HepG2 (cell line): ENCODE data around the gene GPN2. TPM values are rescaled to one million over a fixed set of nuclear protein-coding genes. Genes with fewer than 3 reads are reported as not detected.
A peak's percentile ranks its signal among the peaks of the same experiment; 100 is the strongest.

Experiments
- BHLHE40 ChIP-seq: IDR thresholded peaks from 2 replicates; pipeline ENCODE4 v1.6.1; 2011; ENCODE audit warnings: low read length, improper control_type of control experiment
- CAMTA2 ChIP-seq: sonication (generic); formaldehyde crosslinking; IDR thresholded peaks from 2 replicates; pipeline ENCODE4 v1.4.0; 2020; ENCODE audit warnings: mild to moderate bottlenecking, missing genetic modification reagents, borderline replicate concordance
- CHD2 ChIP-seq: IDR thresholded peaks from 2 replicates; pipeline ENCODE4 v1.6.1; 2011; ENCODE audit warnings: low read depth, low read length, improper control_type of control experiment
- GTF3A ChIP-seq: sonication (generic); formaldehyde crosslinking; conservative IDR thresholded peaks from 2 replicates; pipeline ENCODE4 v1.4.0; 2020; ENCODE audit warnings: mild to moderate bottlenecking, missing genetic modification reagents
- ISX ChIP-seq: sonication (generic); formaldehyde crosslinking; conservative IDR thresholded peaks from 2 replicates; pipeline ENCODE4 v1.5.0; 2020; ENCODE audit warnings: missing genetic modification reagents
- KLF9 ChIP-seq: IDR thresholded peaks from 2 replicates; pipeline ENCODE4 v1.6.1; 2016; ENCODE audit warnings: low read depth
- MAFF ChIP-seq: IDR thresholded peaks from 2 replicates; pipeline ENCODE4 v1.6.1; 2011; ENCODE audit warnings: low read depth, low read length, improper control_type of control experiment
- MAZ ChIP-seq, 2 experiments: sonication (generic) in 1 of 2; formaldehyde crosslinking in 1 of 2; IDR thresholded peaks; 2 replicates each; pipeline versions ENCODE4 v1.5.0 to v1.6.1; 2012 to 2020; ENCODE audit warnings: low read depth in 2 of 2, mild to moderate bottlenecking in 2 of 2, borderline replicate concordance in 1 of 2, improper control_type of control experiment in 1 of 2, low read length in 1 of 2, missing genetic modification reagents in 1 of 2, moderate library complexity in 1 of 2
- MIXL1 ChIP-seq: IDR thresholded peaks from 2 replicates; pipeline ENCODE4 v1.6.1; 2016
- NCOA5 ChIP-seq: sonication (generic); formaldehyde crosslinking; IDR thresholded peaks from 2 replicates; pipeline ENCODE4 v1.4.0; 2020; ENCODE audit warnings: missing genetic modification reagents
- PHF5A ChIP-seq: IDR thresholded peaks from one replicate; pipeline ENCODE4 v1.6.1; 2018; ENCODE audit warnings: low read depth, missing genetic modification reagents; ENCODE audit not compliant: unreplicated experiment
- SYNCRIP ChIP-seq: fragments of 200-400 bp; formaldehyde crosslinking; IDR thresholded peaks from 2 replicates; pipeline ENCODE4 v1.6.1; 2018; ENCODE audit warnings: mild to moderate bottlenecking, low read depth, low read length; ENCODE audit not compliant: insufficient read depth
- ZEB1 ChIP-seq: IDR thresholded peaks from 2 replicates; pipeline ENCODE4 v1.6.1; 2012; ENCODE audit warnings: mild to moderate bottlenecking, low read depth, inconsistent platforms; ENCODE audit not compliant: insufficient replicate concordance
- ZNF138 ChIP-seq: sonication (generic); formaldehyde crosslinking; IDR thresholded peaks from 2 replicates; pipeline ENCODE4 v1.5.0; 2020; ENCODE audit warnings: mild to moderate bottlenecking, low read depth, missing genetic modification reagents
- ZNF253 ChIP-seq: sonication (generic); formaldehyde crosslinking; IDR thresholded peaks from 2 replicates; pipeline ENCODE4 v1.8.0; 2022; ENCODE audit warnings: mild to moderate bottlenecking, missing genetic modification reagents, borderline replicate concordance
- ZNF256 ChIP-seq: sonication (generic); formaldehyde crosslinking; conservative IDR thresholded peaks from 2 replicates; pipeline ENCODE4 v1.4.0; 2020; ENCODE audit warnings: missing genetic modification reagents
- polyA plus RNA-seq, 8 experiments: library from polyadenylated mRNA; depleted of rRNA in 3 of 8; stranded (reverse) in 7 of 8; unstranded in 1 of 8; fragments of >200 nt; fragmentation: Illumina TruSeq in 4 of 8; extraction: Trizol in 4 of 8; gene quantifications; 2 replicates each; pipeline versions ENCODE4 v1.2.1 to v1.2.3, GENCODE V29; 2011 to 2016; ENCODE audit warnings: low read depth in 4 of 8, missing spikeins in 1 of 8, mixed read lengths in 1 of 8; ENCODE audit not compliant: insufficient read depth in 1 of 8
- total RNA-seq, 5 experiments: library from RNA; depleted of rRNA; stranded (reverse); fragments of >200 nt; fragmentation: Illumina TruSeq; extraction: Trizol; gene quantifications; 2 replicates each; pipeline ENCODE4 v1.2.3, GENCODE V29; 2016; ENCODE audit warnings: low read depth in 1 of 5
- TF ChIP-seq, protein P1 (sequence below), 2 experiments: sonication (generic) in 1 of 2; formaldehyde crosslinking in 1 of 2; IDR thresholded peaks; 2 replicates each; pipeline versions ENCODE4 v1.5.1 to v1.6.1; 2011 to 2020; ENCODE audit warnings: borderline replicate concordance in 1 of 2, low read depth in 1 of 2, low read length in 1 of 2, mild to moderate bottlenecking in 1 of 2, missing genetic modification reagents in 1 of 2, moderate library complexity in 1 of 2
- TF ChIP-seq, protein P2 (sequence below): sonication (generic); formaldehyde crosslinking; IDR thresholded peaks from 2 replicates; pipeline ENCODE4 v1.4.0; 2020; ENCODE audit warnings: mild to moderate bottlenecking, missing genetic modification reagents
- TF ChIP-seq, protein P3 (sequence below): sonication (generic); formaldehyde crosslinking; conservative IDR thresholded peaks from 2 replicates; pipeline ENCODE4 v1.4.0; 2020; ENCODE audit warnings: missing genetic modification reagents
- TF ChIP-seq, protein P4 (sequence below): sonication (generic); formaldehyde crosslinking; IDR thresholded peaks from 2 replicates; pipeline ENCODE4 v1.5.1; 2020; ENCODE audit warnings: mild to moderate bottlenecking, missing genetic modification reagents

GPN2 gene
- total and polyA plus RNA-seq, 2 of the 13 experiments (the other 11 are each of a cell fraction or from before 2014, with no cell fraction given) = 19.3 to 38.9 TPM

DNA sequence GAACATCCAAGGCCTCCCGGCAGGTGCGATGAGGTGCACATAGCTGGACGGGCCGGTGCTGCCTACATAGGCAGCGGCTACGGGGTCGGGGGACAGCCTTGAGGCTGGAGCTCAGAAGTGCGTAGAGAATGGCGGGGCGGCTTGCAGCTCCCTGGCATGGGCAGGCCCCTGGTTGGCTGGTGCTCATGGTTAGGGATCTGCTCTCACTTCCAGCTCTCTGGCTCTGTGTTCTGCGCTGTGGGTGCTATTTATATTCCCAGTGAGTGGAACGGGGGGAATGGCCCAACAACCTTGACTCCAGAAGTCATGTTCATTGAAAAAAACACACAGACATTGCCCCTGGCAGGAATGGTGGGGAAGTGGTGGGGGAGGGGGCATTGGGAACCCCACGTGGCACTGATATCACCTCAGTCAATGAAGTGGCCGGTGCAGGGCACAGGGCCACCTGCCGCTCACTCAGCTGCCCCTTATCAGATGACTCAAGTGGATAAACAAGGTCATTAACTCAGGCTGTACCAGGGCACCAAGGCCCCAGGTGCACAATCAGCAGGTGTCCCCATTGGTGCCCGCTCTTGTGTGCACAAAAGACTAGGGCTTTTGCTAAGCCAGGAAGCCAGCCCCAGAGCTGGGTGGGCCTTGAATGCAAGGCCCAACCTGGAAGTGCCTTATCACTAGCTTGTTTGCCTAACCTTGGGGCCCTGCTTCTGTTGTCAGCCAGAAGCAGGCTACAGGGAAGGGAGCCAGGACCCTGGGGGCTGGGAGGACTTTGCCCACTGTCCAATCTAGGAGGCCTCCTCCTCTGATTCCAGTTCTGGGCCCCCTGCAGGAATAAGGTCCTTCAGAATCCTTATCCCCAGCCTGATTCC, 23.9 kb upstream of the GPN2 start, which contains the start of gene NR0B2 (continued):
- TF ChIP-seq, protein P1, sequence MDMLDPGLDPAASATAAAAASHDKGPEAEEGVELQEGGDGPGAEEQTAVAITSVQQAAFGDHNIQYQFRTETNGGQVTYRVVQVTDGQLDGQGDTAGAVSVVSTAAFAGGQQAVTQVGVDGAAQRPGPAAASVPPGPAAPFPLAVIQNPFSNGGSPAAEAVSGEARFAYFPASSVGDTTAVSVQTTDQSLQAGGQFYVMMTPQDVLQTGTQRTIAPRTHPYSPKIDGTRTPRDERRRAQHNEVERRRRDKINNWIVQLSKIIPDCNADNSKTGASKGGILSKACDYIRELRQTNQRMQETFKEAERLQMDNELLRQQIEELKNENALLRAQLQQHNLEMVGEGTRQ (IDR thresholded peaks at IDR 0.05; ENCODE audit: low read depth, low read length) = peak; percentile 77
- TF ChIP-seq, protein P1 (CRISPR knock-in tag; IDR thresholded peaks at IDR 0.05; ENCODE audit: borderline replicate concordance) = peak; percentile 85
- TF ChIP-seq CAMTA2 (CRISPR knock-in tag) (peak; percentile 73; the same call in 1 of the 2 replicates), KLF9 (CRISPR knock-in tag) (no peak; the same call in 1 of the 2 replicates), MAZ (IDR thresholded peaks at IDR 0.05; ENCODE audit: borderline replicate concordance, low read depth, low read length) (peak; percentile 53; the same call in 1 of the 2 replicates), MAZ (CRISPR knock-in tag; IDR thresholded peaks at IDR 0.05; ENCODE audit: low read depth) (peak; percentile 81; the same call in 1 of the 2 replicates), MIXL1 (CRISPR knock-in tag) (peak; percentile 94), NCOA5 (CRISPR knock-in tag) (peak; percentile 88), ZNF256 (CRISPR knock-in tag) (peak; percentile 93; the same call in 1 of the 2 replicates), ZNF138 (CRISPR knock-in tag) (no peak), ZNF253 (CRISPR knock-in tag) (no peak), GTF3A (peak; percentile 95; the same call in 1 of the 2 replicates), MAFF (peak; percentile 66), ZEB1 (peak; percentile 97), CHD2 (peak; percentile 61), BHLHE40 (0 out of 2 replicates have a peak, but pooled peaks have one; percentile 37), SYNCRIP (no peak), ISX (no peak; the same call in 1 of the 2 replicates), PHF5A (CRISPR knock-in tag) (peak; percentile 79)
- TF ChIP-seq, protein P2, sequence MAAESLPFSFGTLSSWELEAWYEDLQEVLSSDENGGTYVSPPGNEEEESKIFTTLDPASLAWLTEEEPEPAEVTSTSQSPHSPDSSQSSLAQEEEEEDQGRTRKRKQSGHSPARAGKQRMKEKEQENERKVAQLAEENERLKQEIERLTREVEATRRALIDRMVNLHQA (CRISPR knock-in tag) = no peak
- TF ChIP-seq, protein P3, sequence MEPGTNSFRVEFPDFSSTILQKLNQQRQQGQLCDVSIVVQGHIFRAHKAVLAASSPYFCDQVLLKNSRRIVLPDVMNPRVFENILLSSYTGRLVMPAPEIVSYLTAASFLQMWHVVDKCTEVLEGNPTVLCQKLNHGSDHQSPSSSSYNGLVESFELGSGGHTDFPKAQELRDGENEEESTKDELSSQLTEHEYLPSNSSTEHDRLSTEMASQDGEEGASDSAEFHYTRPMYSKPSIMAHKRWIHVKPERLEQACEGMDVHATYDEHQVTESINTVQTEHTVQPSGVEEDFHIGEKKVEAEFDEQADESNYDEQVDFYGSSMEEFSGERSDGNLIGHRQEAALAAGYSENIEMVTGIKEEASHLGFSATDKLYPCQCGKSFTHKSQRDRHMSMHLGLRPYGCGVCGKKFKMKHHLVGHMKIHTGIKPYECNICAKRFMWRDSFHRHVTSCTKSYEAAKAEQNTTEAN (CRISPR knock-in tag) = peak; percentile 94
- TF ChIP-seq, protein P4, sequence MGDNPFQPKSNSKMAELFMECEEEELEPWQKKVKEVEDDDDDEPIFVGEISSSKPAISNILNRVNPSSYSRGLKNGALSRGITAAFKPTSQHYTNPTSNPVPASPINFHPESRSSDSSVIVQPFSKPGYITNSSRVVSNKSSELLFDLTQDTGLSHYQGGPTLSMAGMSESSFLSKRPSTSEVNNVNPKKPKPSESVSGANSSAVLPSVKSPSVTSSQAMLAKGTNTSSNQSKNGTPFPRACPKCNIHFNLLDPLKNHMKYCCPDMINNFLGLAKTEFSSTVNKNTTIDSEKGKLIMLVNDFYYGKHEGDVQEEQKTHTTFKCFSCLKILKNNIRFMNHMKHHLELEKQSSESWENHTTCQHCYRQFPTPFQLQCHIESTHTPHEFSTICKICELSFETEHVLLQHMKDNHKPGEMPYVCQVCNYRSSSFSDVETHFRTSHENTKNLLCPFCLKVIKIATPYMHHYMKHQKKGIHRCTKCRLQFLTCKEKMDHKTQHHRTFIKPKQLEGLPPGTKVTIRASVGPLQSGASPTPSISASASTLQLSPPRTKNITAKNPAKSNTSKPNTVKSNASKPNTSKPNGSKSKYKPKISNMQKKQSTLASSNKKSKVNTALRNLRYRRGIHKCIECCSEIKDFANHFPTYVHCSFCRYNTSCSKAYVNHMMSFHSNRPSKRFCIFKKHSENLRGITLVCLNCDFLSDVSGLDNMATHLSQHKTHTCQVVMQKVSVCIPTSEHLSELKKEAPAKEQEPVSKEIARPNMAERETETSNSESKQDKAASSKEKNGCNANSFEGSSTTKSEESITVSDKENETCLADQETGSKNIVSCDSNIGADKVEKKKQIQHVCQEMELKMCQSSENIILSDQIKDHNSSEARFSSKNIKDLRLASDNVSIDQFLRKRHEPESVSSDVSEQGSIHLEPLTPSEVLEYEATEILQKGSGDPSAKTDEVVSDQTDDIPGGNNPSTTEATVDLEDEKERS (CRISPR knock-in tag) = peak; percentile 52
